TTC549 (cell line): ENCODE data around the gene PALMD.

ENCODE experiments used
- FAIRE-seq: peaks from 2 replicates; lab custom pipeline; 2012; peaks lifted over from hg19 to GRCh38; lab: Jason Lieb, UNC

The PALMD gene

DNA sequence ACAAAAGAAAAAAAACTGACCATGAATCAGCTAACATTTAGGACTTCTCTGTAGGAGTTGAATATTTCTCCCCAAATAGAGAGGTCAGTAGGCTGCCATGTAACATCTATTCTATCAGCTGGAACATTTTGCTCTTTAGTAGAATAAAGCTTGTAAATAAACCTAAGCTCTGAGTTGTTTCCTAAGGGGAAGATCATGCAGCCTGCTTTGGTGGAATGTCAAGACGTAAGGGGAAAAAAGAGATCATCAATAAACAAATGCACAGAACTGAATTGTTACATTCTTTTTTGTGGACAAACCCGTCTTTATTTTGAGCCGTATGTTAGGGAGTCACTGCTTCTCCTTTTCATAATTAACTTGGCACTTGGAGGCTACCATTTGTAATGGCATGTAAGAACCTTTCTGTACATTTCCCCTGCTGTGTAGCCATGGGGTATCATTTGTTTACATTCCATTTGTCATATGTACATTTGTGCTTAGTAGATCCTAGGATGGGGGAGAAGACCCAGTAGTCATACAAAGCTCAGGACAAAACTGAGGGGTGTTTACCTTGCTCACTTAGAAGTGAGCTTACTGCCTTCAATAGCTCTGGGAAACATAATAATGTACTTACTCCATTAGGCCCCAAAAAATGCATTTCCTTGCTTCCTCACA lies 10.8 kb upstream of the PALMD start:
- FAIRE-seq, result no peak

- FAIRE-seq, result no peak
These were observed 10.2 kb upstream of the PALMD start for GRCh38 chr1:99635664-99636063.

GRCh38 chr1:99636647-99637175 lies 9.2 kb upstream of the PALMD start:
- FAIRE-seq, result no peak

GRCh38 chr1:99638853-99639252 lies 7.1 kb upstream of the PALMD start:
- no peak for FAIRE-seq

GRCh38 chr1:99639408-99639807 lies 6.5 kb upstream of the PALMD start:
- no peak for FAIRE-seq

DNA sequence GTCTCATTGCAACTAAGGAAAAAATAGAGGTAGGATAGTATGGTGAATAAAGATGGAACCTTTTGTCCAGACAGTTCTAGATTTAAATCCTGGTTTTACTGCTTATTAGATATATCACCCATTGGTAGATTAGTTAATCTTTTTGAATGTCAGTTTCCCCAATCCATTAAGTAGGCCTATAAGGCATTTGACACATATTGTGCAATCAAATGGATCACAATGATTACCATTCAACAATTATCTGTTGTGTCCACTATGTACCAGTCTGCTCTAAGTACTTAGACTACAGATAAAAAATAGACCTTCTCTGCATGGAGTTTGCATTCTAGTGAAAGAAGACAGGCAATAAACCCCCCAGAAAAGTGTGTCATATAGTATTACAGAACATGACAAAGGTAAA lies 6.0 kb upstream of the PALMD start:
- FAIRE-seq, result no peak

DNA sequence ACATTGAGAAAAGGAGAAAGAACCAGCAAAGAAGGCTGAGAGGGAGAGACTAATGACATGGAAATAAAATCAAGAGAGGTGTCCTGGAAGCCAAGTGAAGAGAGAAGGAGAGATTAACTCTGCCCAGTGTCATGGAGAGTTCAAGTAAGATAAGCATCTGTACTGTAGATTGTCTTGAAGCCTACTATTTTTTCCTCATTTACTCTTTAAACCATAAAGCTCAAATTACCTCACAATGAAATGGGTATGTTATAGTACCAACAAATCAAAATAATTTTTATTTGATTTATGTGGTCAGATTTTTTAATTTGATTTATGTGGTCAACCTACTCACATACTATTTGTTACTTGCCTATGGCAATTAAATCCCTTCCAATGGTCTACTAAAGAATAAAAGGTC lies 5.2 kb upstream of the PALMD start:
- FAIRE-seq, result no peak

DNA sequence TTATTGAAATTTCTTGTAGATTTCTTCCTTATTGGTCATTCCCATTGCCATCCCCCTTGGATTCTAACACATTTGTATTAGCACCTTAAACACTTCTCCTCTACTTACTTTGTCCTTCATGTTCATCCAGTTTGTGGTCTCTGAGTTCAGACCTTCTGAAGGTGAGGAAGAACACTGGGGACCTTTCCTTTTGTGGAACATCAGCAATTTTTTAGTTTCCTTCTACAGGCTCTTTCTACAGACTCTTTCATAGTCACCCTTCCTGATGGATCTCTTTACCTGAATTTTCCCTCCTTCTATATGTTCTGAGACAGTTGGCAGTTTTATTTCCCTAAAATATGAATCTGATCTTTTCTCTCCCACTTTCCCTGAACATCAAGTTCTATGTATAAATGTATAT lies 4.4 kb upstream of the PALMD start:
- FAIRE-seq, result no peak

DNA sequence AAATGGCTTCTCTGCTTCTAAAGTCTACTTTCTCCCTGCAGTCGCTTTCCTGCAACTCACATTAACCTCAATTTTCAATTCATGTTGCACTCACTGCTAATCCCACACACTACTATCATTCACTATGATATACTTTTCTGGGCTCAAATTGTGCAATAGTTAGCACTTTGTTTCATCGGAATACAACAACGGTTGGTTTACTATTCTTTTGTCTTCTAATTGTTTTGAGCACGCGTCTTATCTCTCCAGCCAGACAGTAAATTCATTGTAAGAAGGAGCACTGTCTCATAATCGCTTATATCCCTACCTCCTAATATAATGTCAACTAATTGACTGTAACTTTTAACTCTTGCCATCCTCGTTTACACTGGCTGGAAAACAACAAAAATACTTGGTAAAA lies 3.9 kb upstream of the PALMD start:
- no peak for FAIRE-seq

- FAIRE-seq, result no peak
These were observed 2.7 kb upstream of the PALMD start for GRCh38 chr1:99643021-99643779.

DNA sequence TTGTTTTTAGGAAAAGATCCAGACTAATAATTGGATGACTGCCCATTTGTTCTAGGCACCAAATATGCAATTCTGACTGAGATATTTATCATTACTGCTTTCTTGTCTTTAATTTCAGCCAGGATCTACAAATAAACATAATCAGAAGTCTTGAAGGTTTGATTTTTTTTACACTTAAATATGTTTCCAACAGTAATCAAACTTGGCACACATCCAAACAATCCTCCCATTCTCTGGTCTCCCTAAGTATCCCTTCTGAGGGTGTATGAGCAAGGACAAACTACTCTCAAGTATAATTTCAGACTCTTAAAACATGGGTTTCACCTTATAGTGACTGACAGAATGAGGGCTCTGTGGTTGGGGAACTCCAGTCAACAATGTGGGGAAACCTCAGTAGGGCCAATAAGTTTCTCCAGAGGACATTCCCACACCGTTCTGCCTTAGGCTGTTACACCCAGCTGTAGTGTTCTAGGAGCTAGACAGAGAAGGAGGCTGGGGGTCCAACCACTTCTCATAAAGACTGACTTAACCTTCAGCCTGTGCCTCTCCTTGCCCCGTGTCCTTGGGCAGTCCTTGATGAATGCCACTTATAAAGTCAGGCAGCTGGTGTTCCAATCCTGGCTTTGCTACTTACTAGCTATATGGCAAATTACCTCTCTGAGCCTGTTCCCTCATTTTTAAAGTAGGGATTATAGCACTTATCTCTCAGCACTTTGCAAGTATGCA lies 1.5 kb upstream of the PALMD start:
- no peak for FAIRE-seq

GRCh38 chr1:99645203-99645602 lies 710 bp upstream of the PALMD start:
- FAIRE-seq, result no peak

GRCh38 chr1:99646868-99647267 lies 955 bp downstream of the PALMD start:
- no peak for FAIRE-seq

DNA sequence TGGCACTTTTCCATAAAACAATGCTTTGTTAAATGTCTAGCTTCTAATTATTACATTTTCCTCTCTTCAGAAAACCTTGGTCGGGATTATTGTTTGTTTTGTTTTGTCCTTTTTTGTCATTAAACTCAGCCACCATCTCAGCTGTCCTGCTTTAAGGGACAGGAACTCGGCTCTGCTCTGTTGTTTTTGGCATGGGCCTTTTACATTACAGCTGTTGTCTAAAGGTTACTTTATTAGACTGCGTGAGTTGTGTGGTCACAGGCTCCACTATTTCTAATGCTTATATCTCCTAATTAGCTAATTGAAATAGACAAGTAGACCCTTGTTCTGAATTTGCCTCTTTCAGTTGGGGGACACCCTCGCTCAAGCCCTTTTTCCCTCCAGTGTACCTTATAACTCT lies 1.6 kb downstream of the PALMD start:
- no peak for FAIRE-seq

GRCh38 chr1:99648107-99648506 lies 2.2 kb downstream of the PALMD start:
- FAIRE-seq, result no peak

- FAIRE-seq, result no peak
These were observed 4.1 kb downstream of the PALMD start for GRCh38 chr1:99650030-99650429.

- FAIRE-seq, result no peak
These were observed 5.0 kb downstream of the PALMD start for GRCh38 chr1:99650773-99651437.

DNA sequence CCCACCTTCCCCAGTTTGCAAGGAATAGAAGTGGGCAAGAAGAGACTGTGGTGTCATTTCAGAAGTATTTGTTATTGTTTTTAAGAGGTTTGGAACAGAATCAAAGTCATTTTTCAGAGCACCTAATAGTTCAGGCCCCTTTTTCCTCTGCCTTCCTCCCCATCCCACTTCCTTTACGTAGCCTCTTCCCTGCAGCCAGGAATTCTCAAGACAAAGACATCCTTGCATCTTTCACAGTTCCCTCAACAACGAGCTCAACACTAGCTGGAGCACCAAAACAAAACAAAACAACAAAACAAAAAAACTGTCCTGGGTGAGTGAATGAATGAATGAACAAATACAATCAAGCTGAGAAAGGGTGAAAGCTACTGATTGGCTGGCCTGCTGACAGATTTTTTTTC lies 7.0 kb downstream of the PALMD start:
- FAIRE-seq, result no peak

GRCh38 chr1:99655376-99655775 lies 9.5 kb downstream of the PALMD start:
- no peak for FAIRE-seq

- FAIRE-seq, result no peak
These were observed 10.8 kb downstream of the PALMD start for GRCh38 chr1:99656701-99657100.

GRCh38 chr1:99657213-99658030 lies 11.5 kb downstream of the PALMD start:
- FAIRE-seq, result no peak

DNA sequence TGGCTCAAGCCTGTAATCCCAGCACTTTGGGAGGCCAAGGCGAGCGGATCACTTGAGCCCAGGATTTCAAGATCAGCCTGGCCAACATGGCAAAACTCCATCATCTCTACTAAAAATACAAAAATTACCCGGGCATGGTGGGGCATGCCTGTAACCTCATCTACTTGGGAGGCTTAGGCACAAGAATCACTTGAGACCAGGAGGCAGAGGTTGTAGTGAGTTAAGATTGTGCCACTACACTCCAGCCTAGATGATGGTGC lies 12.0 kb downstream of the PALMD start:
- no peak for FAIRE-seq
